Stimulated activated CD4-positive, alpha-beta T cell treated with anti-CD3 and anti-CD28 coated beads, Interleukin-2, amount 100 ng/mL, for 4 hours (primary cell): ENCODE measurements around the gene DIS3L2.

ENCODE experiments used
- DNase-seq: peaks from one replicate; pipeline ENCODE4 v3.0.0-alpha.2; 2020; ENCODE audit warnings: low read depth

The DIS3L2 gene, protein sequence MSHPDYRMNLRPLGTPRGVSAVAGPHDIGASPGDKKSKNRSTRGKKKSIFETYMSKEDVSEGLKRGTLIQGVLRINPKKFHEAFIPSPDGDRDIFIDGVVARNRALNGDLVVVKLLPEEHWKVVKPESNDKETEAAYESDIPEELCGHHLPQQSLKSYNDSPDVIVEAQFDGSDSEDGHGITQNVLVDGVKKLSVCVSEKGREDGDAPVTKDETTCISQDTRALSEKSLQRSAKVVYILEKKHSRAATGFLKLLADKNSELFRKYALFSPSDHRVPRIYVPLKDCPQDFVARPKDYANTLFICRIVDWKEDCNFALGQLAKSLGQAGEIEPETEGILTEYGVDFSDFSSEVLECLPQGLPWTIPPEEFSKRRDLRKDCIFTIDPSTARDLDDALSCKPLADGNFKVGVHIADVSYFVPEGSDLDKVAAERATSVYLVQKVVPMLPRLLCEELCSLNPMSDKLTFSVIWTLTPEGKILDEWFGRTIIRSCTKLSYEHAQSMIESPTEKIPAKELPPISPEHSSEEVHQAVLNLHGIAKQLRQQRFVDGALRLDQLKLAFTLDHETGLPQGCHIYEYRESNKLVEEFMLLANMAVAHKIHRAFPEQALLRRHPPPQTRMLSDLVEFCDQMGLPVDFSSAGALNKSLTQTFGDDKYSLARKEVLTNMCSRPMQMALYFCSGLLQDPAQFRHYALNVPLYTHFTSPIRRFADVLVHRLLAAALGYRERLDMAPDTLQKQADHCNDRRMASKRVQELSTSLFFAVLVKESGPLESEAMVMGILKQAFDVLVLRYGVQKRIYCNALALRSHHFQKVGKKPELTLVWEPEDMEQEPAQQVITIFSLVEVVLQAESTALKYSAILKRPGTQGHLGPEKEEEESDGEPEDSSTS

DNA sequence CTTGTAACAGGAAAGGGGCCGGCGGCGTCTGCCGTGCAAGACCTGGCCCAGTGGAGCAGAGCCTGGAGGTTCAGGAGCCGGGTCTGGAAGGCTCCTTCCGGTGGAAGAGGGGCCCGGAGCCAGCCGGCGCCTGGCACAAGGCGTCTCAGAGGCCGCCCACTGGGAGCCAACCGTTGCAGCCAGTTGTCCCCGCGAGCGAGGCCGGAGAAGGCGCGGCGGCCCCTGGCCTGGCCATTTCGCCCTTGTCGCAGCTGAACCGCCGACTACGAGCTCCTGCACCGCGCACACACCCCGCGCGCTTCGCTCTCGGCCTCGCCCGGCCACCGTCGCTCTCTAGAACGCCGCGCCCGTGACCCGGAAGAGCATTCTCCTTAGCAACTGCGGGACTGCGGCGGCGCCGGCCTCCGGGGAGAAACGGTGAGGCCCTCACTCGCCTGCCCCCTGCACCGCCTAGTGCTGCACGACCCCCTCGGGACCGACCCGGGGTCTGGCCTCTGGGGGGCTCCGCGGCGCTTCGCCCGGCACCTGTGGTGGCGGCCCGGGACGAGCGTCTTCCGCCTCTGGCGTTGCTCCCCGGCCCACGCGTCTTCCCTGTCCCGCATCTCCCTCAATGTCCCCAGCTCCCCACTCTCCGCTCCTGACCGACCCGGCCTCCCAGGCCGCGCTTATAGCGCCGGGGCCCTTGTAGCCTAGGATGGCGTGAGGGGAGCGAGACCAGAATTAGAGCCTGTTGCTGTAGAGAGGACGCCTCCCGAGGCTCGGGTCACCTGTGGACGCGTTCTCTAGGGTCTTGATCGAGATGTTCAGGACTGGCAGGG is at the start of gene DIS3L2:
Gene DIS3L2, plus strand, starts transcription at position 365 of the 818 bp plus-strand sequence. CDS start 53,215 bp downstream, outside the sequence.
- peak; percentile 66 for DNase-seq

DNA sequence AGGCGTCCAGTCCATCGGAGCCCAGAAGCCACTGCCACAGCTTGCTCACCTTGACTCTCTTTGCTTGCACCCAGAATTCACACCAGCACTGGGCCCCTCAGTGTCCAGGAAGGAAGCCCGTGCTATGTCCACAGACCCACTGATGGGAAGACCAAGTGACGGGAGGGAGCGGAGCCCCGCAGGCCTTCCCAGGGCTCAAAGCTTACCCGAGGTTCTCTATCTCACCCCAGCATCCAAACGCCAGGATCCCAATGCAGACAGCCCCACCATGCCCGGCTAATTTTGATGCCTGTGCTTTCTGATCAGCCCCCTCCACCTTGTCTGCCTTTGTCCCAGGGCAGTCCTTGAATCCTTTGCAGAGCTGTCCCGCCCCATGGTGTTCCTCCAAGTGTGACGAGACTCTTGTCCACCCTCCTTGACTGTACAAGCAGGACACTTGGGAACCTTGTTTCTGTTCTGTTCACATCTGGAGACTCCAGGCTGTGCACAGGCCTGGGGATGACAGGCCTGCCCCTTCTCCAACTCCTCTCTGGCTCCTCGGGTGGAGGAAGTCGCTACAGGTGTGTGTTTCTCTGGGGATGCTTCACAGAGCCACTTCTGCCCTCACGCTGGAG is 47.3 kb upstream of the DIS3L2 start:
- DNase-seq, result no peak

DNA sequence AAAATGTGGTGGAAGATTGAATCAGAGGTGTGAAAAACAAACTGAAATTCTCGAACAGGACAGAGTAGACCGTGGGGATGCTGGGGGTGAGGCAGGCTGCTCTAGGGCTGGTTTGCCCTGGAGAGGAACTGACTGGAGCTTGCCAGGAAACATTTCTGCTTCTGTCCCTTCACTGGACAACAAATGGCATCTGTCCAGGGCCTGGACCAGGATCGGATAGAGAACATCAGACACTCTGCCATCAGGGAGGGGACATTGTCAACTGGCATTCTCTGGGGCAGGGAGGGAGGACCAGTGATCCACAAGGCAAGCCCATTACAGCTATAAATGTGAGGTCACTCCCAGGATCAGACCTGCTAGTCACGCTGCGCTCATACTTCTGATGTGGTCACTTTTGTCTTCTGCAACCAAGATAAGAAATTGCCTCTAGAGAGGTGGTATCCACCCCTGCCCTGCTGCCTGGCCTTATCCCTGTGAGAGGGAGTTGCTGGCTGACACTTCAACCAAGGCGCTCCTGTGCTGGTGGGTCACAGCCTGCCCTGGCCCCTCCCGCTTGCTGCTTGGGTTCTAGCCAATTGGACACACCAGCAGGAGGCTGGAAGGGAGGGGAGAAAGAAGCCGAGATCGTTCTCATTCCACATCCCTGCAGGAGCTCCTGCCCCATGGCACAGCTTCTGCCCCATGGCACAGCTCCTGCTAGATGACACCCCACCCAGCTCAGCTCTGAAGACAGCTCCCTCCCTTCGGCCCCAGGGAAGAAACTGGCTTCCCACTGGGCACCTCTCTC is 44.0 kb upstream of the DIS3L2 start:
- no peak for DNase-seq

DNA sequence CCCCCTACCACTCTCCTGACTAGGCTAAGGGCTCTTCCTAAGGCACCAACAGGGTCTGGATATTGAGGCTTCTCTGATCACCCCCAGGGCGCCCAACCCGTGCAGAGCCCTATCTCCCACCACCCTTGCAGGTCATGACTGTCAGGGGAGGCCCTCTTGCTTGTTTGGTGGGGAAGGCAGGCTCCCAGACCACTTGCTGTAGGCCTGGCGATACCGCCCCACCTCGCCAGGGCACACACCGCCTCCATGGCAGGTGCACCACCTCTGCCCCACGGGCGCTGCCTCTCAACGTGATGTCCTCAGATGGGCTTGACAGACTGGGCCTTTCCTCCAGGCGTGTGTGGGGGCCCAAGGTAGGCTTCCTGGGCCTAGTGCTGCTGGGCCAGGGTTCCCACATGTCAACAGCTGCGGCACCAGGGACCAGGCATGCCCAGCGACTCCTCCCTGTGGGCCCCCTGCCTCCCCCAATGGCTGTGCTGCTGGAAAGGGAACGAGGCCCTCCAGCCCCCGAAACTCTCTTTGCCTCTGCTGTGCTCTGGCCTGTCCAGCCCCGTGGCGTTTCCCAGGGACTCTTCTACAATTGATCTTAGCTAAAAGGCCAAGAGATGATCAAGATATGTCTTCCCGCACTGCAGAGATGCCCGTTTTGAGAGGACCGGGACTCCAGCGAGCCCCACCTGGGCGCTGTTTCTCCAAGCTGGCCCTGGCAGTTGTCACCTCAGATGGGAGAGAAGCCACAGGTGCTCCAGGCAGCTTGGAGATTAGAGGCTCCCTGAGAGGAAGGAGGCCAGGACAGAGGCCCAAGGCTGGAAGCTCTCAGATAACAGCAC is 42.8 kb upstream of the DIS3L2 start:
- DNase-seq, result no peak

DNA sequence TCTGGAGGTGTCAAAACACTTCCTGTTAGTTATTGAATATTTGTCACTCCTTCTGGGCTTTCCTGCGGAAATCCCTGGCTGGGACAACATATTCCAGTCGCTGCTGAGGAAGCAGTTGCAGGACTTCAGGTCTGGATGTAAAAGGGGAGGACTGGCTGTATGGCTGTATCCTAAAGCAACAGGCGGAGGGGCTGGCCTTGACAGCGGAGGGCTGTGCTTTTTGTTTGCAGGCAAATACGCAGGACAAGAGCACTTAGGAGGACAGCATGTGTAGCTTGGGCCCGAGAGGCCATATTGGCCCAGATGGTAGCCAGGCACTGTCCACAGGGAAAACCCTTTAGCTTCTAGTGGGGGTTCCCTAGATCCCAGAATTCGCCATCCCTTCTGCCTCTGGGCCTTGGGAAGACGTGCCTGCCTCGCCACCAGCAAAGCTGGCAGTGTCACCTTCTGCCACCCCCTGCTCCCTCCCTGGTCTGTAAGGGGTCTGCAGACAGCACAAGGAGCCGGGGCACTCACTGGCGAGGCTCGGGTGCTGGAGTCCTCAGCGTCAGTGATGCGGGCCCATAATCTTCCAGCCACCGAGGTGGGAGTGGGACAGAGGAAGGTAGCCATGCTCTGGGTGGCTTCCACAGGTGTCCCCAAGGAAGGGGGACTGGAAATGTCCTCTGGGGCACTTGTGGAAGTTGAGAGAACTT is 42.0 kb upstream of the DIS3L2 start:
- DNase-seq, result no peak

DNA sequence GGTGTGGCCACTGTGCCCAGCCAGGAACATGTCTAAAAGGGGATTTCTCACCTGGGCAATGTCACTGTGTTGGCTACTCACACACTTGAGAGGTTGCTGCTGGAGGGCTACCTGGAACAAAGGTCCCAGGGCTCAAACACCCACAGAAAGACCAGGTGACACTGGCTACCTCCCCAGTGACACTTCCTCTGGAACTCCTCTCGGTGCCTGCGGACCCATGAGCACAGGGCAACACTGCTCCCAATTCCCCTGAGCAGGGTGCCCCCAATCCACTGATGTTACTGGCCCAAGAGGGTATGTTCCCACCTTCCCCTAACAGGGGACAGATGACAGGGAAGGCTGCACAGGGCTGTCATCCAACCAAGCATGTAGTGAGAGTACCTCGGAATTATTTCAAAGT is 41.1 kb upstream of the DIS3L2 start:
- DNase-seq, result no peak

DNA sequence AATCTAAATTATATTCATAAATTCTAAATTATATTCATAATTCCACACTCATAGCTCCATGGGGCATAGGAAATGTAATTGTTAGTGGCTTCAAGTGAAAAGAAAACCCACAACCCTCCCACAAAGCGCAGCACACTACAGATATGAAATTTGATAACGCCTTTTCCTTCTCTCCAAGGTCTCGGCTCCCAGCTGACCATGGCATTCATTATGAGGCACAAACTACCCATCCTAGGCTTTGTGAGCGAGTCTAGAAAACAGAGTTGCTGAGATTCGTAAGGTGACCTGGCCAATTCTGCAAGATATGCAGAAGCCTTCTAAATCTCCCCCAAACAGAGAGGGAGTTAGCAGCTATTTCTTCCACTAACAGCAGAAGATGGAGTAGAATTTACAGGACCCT is 40.7 kb upstream of the DIS3L2 start:
- DNase-seq, result no peak

DNA sequence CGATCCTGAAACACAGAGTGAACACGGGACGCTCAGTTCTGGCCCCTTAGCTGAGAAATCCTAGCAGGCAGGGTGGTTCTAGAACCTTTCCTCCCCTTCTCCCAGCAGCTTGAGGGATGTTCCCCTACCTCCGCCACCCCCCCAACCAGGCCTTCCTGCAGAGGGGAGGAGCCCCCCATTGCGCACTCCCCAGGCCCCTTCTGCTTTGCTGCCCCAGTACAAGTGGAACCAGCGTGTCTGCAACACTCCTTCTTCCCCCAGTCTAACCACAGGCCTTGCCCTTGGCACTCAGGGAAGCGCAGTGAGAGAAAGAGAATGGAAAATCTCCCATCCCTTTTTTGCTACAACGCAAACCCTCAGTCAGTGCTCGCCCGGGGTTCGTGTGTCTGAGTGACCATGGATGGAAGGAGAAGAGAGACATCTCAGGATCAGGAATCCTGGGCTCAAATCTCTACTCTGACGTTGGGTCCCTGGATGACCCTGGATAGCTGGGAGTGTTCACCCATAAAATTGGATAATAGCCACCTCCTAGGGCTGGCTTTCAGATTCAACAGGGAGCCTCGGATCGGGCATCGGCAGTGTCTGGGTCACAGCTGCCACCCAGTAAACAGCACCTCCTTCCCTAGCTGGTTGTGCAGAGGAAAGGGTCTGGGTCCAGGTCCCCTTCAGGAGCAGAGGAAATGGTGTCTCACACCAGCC is 39.1 kb upstream of the DIS3L2 start:
- DNase-seq, result no peak

DNA sequence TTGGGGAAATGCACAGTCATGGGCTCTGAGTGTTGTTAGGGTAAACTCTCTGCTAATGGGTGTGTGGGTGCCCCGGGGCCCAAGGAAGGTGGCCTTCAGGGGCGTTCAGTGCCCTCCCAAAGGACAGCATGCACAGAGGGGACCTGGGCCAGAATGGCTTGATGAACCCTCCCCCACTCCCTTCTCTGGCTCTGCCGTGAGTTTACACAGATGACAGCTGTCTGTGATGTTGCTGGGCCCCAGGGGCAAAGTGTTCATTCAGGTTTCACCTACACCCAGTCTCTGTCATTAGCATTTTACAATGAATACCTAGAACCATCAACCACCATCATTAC is 38.5 kb upstream of the DIS3L2 start:
- no peak for DNase-seq

DNA sequence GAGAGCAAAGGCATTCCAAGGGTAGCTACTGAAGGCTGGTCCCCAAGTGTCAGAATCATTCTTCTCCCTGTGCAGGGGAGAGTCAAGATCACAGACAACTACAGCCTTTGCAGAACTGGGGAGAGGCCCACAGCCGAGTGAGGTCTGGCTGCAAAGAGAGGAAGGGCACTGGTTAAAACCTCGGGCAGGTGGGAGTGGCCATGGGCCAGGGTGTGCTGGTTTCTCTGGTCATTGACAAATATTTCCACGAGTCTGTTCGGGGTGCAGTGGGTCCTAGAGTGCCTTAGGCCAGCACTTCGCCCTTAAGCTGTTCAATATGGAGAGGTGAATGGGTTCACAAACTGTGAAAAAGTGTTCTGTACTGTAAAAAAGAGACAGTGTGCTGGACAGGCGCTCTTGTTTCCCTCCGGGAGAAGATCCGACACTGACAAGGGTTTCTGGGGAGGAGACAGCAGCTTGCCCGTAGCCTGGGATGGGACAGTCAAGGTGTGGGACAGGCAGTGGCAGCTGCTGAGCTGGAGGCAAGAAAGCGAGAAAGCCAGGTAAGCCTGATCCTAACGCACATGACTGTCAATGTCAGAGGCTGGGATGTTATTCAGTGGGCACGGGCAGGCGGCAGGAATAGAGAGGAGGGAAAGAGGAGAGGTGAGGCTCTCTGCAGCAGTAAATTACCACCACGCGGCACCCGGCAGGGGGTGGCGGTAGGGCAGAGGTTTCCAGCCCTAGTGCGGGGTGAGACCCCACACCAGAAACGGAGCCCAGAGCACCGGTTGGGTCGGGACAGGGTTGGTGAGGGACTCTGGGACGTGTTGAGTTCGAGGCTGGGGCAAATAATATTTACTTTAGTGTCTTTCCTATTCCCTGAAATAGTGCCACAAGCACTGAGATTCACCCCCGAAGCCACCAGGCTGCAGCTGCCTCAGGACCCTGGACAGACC is 37.3 kb upstream of the DIS3L2 start:
- no peak for DNase-seq

DNA sequence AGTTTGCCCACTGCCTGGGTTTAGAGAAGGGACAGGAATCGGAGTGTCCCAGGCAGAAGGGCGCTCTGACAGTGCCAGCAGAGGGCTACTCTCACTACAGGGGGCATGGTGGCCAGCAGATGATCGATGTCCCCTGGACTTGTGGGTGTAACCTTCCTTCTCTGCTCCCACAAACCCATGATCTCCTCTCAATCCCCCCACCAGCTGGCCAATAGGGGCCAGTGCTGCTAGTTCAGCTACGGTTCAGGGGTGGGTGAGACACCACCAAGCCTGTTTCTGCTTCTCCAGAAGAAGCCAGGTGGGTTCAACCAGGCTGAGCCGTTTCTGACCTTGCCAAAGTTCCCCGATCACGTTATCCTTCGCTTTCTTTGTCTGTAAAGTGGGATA is 36.6 kb upstream of the DIS3L2 start:
- no peak for DNase-seq

DNA sequence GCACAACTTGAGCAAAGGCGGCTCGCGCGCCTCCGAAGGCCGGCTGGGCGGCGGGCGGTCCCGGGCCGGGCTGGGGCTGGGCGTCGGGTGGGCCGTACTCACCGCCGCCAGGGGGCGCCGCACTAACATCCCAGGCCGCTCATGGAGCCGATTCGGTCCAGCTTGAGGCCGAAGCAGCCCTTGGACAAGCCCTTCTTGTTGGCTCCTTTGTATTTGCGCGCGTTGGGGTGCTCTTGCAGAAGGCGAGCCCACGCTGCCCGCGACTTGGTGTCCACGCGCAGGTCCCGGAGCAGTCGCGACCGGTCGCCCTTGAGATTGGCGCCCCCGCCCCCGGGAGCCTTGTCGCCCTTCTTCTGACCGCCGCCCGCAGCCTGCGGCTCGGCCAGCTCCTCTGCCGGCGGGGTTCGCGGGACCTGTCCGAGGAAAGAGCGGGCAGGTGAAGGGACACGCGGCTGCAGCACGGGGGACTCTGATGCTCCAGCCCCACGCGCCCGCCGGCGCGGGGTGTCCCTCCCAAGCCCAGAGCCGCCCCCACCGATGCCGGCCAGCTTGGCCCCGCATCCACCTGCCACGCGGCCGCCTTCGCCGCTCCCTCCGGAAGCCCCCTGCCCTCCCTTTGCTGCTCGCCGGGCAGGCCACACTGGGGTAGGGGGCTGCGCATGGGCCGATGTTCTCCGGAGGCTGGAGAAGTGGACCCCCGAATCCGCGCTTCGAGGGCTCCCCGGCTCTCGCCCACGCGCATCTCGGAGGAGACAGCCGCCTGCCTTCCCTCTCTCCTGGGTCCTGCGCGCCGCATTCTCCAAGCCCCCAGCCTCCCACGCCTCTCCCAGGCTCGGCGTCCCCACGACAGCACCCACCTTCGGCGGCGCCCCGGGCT is 36.0 kb upstream of the DIS3L2 start:
- peak; percentile 43 for DNase-seq

DNA sequence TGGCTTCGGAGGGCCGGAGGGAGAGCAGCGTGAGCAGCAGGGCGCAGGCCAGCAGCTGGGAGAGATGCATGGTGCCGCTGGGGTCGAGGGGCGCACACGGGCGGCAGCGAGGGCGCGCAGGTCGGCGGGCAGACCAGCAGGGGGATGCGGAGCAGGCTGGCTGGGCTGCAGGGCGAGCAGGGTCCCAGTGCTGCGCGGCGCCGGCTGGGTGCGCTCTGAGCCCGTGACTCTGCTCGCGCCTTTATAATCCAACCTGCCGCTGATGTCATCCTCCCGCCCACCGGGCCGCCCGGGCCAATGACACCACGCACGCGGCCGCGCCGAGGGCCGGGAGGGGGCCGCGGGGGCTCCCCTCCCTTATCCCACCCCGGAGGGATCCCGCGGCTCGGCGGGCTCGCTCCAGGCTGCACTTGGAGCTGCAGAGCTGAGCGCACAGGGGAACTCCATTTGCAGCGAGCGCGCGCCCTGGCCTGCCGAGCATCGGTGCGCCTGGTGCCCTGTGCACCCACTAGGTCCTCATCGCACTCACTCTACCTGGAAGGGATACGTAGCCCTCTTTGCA is 35.3 kb upstream of the DIS3L2 start, which contains the start of gene NPPC:
Gene NPPC, minus strand, starts transcription at position 217 of the 562 bp plus-strand sequence. Its CDS starts 147 bp downstream, at position 70.
- peak; percentile 54 for DNase-seq

DNA sequence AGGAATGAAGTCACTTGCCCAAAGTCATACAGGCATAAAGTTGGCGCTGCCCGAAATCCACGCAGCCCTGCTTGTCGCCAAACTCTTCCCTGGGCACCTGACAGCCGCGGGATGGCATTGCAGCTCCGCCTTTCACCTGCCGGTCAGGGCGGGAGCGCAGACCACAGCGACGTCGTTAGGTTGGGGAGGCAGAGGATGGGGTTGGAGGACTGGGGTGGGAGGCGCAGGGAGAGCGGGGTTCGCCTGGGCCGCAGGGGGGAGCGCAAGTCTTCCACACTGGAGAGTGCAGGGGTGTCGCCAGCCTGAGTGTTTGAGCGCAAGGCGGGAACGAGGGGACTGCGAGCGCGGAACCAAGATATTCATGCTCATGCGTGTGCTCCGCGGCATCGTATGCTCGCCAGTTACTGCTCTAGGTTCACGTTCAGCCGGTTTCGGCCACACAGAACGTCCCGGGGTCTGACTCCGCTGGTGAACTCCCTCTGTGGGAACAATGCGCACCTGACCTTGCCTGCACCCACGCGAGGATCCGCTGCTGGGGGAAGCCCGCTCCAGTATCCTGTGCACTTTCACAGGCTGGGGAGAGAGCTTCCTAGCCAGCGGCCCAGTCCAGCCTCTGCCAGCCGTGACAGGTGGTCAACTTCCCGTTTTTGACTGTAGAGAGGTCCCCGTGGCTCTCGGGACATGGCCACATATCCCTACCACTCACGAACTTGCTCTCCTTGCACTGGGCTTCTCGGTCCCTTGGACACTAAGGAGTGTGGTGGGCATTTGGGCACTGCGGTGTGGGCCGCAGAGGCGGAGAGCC is 34.5 kb upstream of the DIS3L2 start:
- no peak for DNase-seq

DNA sequence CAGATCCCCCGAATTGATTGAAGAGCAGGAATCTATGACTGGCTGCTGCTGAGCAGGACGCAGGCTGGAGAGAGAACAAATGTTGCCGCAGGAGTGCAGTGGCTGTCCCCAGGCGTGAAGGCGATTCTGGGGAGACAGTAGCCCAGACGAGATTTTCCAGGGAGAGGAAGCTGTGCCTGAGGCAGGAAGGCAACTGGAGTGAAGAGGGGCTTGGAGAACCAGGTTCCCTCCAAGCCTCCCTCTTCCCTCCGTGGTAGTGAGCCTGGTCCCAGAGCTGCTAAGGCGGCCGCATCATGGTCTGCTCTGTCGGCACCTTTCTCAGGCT is 34.0 kb upstream of the DIS3L2 start:
- no peak for DNase-seq

DNA sequence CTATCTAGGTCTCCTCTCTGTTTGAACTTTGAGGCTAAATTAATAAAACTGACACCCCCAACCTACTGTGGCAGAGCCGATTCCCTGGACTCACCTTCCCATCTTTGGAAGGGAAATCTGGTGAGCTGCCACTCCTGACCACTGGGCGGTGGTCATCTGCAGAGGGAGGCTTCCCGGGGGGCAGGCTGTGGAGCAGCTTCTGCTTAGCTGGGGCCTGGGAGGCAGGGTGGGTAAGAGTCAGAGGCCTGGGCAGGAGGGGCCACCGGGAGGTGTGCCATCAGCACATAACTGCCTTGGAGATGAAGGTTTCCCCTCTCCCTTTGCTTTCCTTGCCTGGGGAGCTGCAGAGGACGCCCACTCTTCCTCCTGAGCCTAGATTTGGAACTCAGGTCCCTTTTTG is 33.0 kb upstream of the DIS3L2 start:
- DNase-seq, result no peak
